ENCODE results near the gene METTL8.
"Not testable (repeated sequence)": the region's sequence is repeated elsewhere in the genome, so short reads cannot be mapped to it uniquely, and the experiment has no call there.

Gene METTL8

DNA sequence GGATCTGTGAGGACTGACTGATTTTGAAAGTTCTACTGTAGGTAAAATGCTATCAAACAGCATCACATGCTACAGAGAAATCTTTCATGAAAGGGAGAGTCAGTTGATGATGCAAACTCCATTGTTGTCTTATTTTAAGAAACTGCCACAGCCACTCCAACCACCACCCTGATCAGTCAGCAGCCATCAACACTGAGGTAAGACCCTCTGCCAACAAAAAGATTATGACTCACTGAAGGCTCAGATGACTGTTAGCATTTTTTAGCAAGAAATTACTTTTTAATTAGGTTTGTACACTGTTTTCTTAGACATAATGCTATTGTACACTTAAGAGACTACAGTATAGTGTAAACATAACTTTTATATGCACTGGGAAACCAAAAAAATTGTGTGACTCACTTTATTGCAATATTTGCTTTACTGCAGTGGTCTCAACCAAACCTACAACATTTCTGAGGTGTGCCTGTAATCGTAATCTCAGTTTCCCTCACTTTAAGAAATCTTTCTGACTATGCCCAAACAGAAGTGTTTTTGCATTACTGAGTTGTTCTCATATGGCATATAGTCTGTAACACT lies 42.8 kb downstream of the METTL8 start:
- DNase-seq (ENCODE audit: insufficient read length, low spot score), result no peak
- FAIRE-seq, result peak; percentile 43
- TF ChIP-seq POU2F2 (IDR thresholded peaks at IDR 0.05; ENCODE audit: low read depth, low read length) (no peak), SPI1 (IDR thresholded peaks at IDR 0.05; ENCODE audit: low read depth, low read length) (no peak), TAF1 (IDR thresholded peaks at IDR 0.05; ENCODE audit: low read depth, low read length) (no peak), PAX5 (IDR thresholded peaks at IDR 0.05; ENCODE audit: insufficient read depth, low read length, severe bottlenecking) (no peak), POLR2AphosphoS5 (IDR thresholded peaks at IDR 0.05; ENCODE audit: low read depth, low read length) (no peak), POLR2A (IDR thresholded peaks at IDR 0.05; ENCODE audit: low read depth, low read length) (no peak)

DNA sequence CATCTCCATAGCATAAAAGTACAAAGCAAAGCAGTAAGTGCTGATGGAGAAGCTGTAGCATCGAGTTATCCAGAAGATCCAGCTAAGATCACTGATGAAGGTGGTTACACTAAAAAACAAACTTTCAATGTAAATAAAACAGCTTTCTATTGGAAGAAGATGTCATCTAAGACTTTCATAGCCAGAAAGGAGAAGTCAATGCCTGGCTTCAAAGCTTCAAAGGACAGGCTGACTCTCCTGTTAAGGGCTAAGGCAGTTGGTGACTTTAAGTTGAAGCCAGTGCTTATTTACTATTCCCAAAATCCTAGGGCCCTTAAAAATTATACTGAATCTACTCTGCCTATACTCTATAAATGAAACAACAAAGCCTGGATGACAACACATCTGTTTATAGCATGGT lies 44.0 kb downstream of the METTL8 start:
- no peak for DNase-seq (ENCODE audit: insufficient read length, low spot score)
- peak; percentile 80 for FAIRE-seq
- TF ChIP-seq POU2F2 (IDR thresholded peaks at IDR 0.05; ENCODE audit: low read depth, low read length), result no peak
- peak; percentile 77 for TF ChIP-seq SPI1 (IDR thresholded peaks at IDR 0.05; ENCODE audit: low read depth, low read length)

DNA sequence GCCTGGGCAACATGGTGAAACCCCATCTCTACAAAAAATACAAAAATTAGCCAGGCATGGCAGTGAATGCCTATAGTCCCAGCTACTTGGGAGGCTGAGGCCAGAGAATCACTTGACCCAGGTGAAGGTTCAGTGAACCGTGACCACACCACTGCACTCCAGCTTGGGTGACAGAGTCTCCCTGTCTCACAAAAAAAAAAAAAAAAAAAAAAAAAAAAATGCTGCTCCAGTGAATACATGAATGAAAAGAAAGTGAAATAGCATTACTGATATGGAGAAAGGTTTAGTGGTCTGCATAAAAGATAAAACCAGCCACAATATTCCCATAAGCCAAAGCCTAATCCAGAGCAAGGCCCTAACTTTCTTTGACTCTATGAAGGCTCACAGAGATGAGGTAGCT lies 44.5 kb downstream of the METTL8 start:
- DNase-seq (ENCODE audit: insufficient read length, low spot score), result no peak
- no peak for TF ChIP-seq POLR2AphosphoS5 (IDR thresholded peaks at IDR 0.05; ENCODE audit: low read depth, low read length)
- peak; percentile 87 for TF ChIP-seq PAX5 (IDR thresholded peaks at IDR 0.05; ENCODE audit: insufficient read depth, low read length, severe bottlenecking)
- no peak for TF ChIP-seq TAF1 (IDR thresholded peaks at IDR 0.05; ENCODE audit: low read depth, low read length)
- peak; percentile 75 for FAIRE-seq

GRCh38 chr2:171387052-171387451 lies 46.7 kb downstream of the METTL8 start:
- no peak for TF ChIP-seq SPI1 (IDR thresholded peaks at IDR 0.05; ENCODE audit: low read depth, low read length)
- no peak for TF ChIP-seq PAX5 (IDR thresholded peaks at IDR 0.05; ENCODE audit: insufficient read depth, low read length, severe bottlenecking)
- no peak for TF ChIP-seq POLR2AphosphoS5 (IDR thresholded peaks at IDR 0.05; ENCODE audit: low read depth, low read length)
- no peak for TF ChIP-seq POU2F2 (IDR thresholded peaks at IDR 0.05; ENCODE audit: low read depth, low read length)
- no peak for TF ChIP-seq TAF1 (IDR thresholded peaks at IDR 0.05; ENCODE audit: low read depth, low read length)
- TF ChIP-seq POLR2A (IDR thresholded peaks at IDR 0.05; ENCODE audit: low read depth, low read length), result no peak
- DNase-seq (ENCODE audit: insufficient read length, low spot score) (no peak), FAIRE-seq (no peak)

DNA sequence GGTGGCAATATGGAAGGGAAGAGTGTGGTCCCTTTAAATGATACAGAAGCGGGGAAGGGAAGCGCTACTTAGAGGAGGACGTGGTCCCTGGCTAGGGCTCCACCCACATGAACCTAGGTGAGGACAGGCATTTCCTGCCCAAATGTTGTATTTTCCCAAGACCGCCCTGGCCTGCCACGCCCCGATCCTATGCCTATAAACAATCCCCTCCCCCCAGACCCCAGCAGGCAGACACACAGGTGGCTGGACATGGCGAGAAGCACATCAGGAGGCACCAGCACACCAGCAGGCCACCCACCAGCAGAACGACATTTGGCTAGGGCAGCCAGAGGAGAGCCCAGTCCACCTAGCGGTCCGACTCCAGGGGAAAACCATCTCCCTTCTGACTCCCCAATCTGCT lies 47.2 kb downstream of the METTL8 start:
- DNase-seq (ENCODE audit: insufficient read length, low spot score) (no peak), FAIRE-seq (no peak)
- TF ChIP-seq POLR2AphosphoS5 (IDR thresholded peaks at IDR 0.05; ENCODE audit: low read depth, low read length) (no peak), TAF1 (IDR thresholded peaks at IDR 0.05; ENCODE audit: low read depth, low read length) (no peak), POLR2A (IDR thresholded peaks at IDR 0.05; ENCODE audit: low read depth, low read length) (no peak), SPI1 (IDR thresholded peaks at IDR 0.05; ENCODE audit: low read depth, low read length) (no peak), PAX5 (IDR thresholded peaks at IDR 0.05; ENCODE audit: insufficient read depth, low read length, severe bottlenecking) (no peak), POU2F2 (IDR thresholded peaks at IDR 0.05; ENCODE audit: low read depth, low read length) (no peak)

DNA sequence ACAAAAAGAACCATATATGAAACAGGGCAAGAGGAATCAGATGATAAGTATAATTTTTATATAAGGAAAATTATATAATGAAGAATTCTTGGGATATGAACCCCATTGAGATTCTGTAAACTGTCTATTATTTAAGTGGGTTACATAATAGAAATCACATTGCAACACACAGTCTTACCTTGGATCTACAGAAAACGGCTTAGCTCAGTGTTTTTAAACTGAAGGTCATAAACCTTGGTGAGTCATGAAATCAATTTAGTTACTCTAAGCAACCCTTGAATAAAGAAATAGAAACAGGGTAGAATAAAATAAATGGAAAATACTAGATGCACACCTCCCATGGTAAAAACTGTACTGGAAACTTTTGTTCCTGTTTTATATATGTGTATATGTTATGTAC lies 50.7 kb downstream of the METTL8 start:
- no peak for DNase-seq (ENCODE audit: insufficient read length, low spot score)
- no peak for FAIRE-seq
- TF ChIP-seq SPI1 (IDR thresholded peaks at IDR 0.05; ENCODE audit: low read depth, low read length) (no peak), POLR2A (IDR thresholded peaks at IDR 0.05; ENCODE audit: low read depth, low read length) (no peak), POLR2AphosphoS5 (IDR thresholded peaks at IDR 0.05; ENCODE audit: low read depth, low read length) (no peak), TAF1 (IDR thresholded peaks at IDR 0.05; ENCODE audit: low read depth, low read length) (no peak), PAX5 (IDR thresholded peaks at IDR 0.05; ENCODE audit: insufficient read depth, low read length, severe bottlenecking) (no peak), POU2F2 (IDR thresholded peaks at IDR 0.05; ENCODE audit: low read depth, low read length) (no peak)

DNA sequence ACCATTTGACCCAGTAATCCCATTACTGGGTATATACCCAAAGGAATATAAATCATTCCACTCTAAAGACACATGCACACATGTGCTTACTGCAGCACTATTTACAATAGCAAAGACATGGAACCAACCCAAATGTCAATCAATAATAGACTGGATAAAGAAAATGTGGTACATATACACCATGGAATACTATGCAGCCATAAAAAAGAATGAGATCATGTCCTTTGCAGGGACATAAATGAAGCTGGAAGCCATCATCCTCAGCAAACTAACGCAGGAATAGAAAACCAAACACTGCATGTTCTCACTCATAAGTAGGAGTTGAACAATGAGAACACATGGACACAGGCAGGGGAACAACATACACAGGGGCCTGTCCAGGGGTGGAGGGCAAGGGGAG lies 51.6 kb downstream of the METTL8 start:
- not testable (repeated sequence) for DNase-seq (ENCODE audit: insufficient read length, low spot score); FAIRE-seq

DNA sequence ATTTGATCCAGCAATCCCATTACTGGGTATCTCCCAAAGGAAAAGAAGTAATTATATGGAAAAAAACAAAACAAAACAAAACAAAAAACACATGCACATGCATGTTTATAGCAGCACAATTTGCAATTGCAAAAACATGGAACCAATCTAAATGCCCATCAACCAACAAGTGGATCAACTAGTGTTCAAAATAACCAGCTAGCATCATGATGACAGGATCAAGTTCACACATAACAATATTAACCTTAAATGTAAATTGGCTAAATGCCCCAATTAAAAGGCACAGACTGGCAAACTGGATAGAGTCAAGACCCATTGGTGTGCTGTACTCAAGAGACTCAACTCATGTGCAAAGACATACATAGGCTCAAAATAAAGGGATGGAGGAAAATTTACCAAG lies 55.9 kb downstream of the METTL8 start:
- not testable (repeated sequence) for FAIRE-seq; DNase-seq (ENCODE audit: insufficient read length, low spot score)

DNA sequence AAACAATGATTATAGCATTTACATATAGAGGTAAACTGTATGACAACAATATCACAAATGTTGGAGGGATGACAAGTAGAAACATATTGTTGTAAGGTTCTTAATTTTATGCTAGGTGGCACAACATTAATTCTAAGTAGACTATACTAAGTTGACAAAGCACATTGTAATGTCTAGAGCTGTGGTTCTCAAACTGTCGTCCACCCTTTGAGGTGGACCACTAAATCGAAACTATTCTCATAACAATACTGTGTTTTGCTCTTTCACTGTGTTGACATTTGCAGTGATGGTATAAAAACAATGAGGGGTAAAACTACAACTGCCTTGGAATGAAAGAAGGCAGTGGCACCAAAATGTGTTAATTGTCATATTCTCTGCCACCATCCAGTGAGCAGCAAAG lies 66.1 kb downstream of the METTL8 start:
- DNase-seq (ENCODE audit: insufficient read length, low spot score), result no peak
- no peak for TF ChIP-seq TAF1 (IDR thresholded peaks at IDR 0.05; ENCODE audit: low read depth, low read length)
- no peak for TF ChIP-seq POLR2A (IDR thresholded peaks at IDR 0.05; ENCODE audit: low read depth, low read length)
- no peak for TF ChIP-seq PAX5 (IDR thresholded peaks at IDR 0.05; ENCODE audit: insufficient read depth, low read length, severe bottlenecking)
- no peak for TF ChIP-seq POLR2AphosphoS5 (IDR thresholded peaks at IDR 0.05; ENCODE audit: low read depth, low read length)
- TF ChIP-seq POU2F2 (IDR thresholded peaks at IDR 0.05; ENCODE audit: low read depth, low read length), result no peak
- peak; percentile 28 for FAIRE-seq

DNA sequence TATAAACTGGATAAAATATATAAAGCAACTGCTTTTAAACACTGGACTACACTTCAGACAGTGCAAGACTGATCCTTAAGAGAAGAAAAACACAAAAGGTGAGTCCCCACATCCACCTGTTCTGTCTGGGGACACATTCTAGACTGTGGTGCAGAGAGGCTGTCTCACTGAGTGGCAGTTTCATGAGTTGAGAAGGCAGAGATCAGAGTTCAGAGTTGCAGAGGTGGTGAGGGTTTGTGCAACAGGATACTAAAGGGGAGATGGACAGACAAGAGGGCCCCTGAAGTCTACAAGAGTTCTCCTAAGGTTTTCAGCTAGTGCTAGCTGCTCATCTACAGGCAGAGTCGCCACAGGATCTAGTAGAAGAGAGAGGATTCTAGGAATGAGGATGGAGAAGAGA lies 68.0 kb downstream of the METTL8 start:
- no peak for TF ChIP-seq TAF1 (IDR thresholded peaks at IDR 0.05; ENCODE audit: low read depth, low read length)
- no peak for TF ChIP-seq POLR2AphosphoS5 (IDR thresholded peaks at IDR 0.05; ENCODE audit: low read depth, low read length)
- no peak for TF ChIP-seq POLR2A (IDR thresholded peaks at IDR 0.05; ENCODE audit: low read depth, low read length)
- TF ChIP-seq SPI1 (IDR thresholded peaks at IDR 0.05; ENCODE audit: low read depth, low read length), result no peak
- TF ChIP-seq PAX5 (IDR thresholded peaks at IDR 0.05; ENCODE audit: insufficient read depth, low read length, severe bottlenecking), result no peak
- TF ChIP-seq POU2F2 (IDR thresholded peaks at IDR 0.05; ENCODE audit: low read depth, low read length), result no peak

DNA sequence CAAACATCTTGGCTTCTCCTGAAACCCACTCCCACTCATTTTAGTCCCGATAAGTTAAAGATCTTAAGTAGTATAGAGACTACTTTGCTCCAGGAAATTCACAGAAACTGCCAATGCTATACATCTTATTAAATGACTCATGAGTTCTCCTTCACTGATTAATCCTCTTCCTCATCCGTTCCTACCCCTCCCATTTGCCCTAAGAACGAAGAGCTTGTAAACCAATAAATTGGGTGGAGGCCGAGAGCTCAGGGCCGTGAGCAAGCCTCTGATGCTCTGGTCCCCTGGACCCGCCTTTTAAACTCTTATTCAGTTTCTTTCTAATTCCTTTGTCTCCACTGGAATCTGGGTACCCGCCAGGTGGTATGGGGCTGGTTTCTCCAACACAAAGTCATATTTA lies 68.6 kb downstream of the METTL8 start:
- no peak for DNase-seq (ENCODE audit: insufficient read length, low spot score)
- no peak for TF ChIP-seq PAX5 (IDR thresholded peaks at IDR 0.05; ENCODE audit: insufficient read depth, low read length, severe bottlenecking)
- no peak for TF ChIP-seq POLR2A (IDR thresholded peaks at IDR 0.05; ENCODE audit: low read depth, low read length)
- no peak for FAIRE-seq

More for the DNA sequence above, 68.0 kb downstream of the METTL8 start:
- FAIRE-seq (no peak), DNase-seq (ENCODE audit: insufficient read length, low spot score) (no peak)

Data from GM12891 (cell line).